ENCODE results near the gene AATK. TPM values are rescaled to one million over a fixed set of nuclear protein-coding genes. Genes with fewer than 3 reads are reported as not detected.

The AATK gene
- total and polyA plus RNA-seq, 2 of the 13 experiments (the other 11 are each of a cell fraction or from before 2014, with no cell fraction given): 2.9 to 8.4 TPM

DNA sequence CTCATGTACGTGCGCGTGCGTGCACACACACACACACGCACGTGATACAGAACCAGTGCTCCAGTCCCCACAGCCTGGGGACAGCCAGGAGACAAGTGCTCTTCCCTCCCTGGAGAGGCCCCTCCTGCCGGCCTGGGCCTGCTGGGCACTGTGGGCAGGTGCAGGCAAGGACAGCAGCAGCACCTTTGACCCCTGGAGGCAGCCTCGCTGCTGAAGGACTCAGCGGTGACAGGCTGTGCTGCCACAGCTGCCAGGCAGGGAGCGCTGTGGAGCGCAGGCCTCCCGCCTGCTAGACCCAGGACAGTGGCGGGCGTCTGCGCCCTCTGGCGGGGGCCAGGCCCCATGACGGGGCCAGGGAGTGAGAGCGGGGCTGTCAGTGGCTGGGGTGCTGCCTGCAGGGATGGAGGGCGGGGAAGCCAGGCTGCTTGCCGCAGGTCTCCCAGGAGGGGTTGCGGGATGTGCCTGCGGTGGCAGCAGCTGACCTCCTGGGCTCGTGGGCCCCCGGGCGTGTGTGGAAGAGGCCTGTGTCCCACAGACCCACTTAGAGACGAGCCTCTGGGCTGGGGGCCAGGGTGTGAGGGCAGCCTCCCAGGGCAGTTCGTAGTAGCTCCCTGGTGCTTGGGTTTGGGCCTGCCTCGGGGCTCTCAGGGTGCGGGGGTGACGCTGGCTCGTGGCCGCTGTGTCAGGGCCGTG is 64.3 kb downstream of the AATK start (continued):
- TF ChIP-seq, protein P1, sequence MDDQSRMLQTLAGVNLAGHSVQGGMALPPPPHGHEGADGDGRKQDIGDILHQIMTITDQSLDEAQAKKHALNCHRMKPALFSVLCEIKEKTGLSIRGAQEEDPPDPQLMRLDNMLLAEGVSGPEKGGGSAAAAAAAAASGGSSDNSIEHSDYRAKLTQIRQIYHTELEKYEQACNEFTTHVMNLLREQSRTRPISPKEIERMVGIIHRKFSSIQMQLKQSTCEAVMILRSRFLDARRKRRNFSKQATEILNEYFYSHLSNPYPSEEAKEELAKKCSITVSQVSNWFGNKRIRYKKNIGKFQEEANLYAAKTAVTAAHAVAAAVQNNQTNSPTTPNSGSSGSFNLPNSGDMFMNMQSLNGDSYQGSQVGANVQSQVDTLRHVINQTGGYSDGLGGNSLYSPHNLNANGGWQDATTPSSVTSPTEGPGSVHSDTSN (CRISPR knock-in tag; IDR thresholded peaks at IDR 0.05; ENCODE audit: borderline replicate concordance): 0 out of 2 replicates have a peak, but pooled peaks have one; percentile 38
- TF ChIP-seq, protein P2, sequence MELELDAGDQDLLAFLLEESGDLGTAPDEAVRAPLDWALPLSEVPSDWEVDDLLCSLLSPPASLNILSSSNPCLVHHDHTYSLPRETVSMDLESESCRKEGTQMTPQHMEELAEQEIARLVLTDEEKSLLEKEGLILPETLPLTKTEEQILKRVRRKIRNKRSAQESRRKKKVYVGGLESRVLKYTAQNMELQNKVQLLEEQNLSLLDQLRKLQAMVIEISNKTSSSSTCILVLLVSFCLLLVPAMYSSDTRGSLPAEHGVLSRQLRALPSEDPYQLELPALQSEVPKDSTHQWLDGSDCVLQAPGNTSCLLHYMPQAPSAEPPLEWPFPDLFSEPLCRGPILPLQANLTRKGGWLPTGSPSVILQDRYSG (CRISPR knock-in tag; IDR thresholded peaks at IDR 0.05): peak; percentile 59; the same call in 1 of the 2 replicates
- TF ChIP-seq NKX3-1 (CRISPR knock-in tag; IDR thresholded peaks at IDR 0.05) (no peak), ZNF777 (CRISPR knock-in tag; IDR thresholded peaks at IDR 0.05) (peak; percentile 78), FOXC1 (CRISPR knock-in tag; IDR thresholded peaks at IDR 0.05; ENCODE audit: borderline replicate concordance) (peak; percentile 82; the same call in 1 of the 2 replicates), ISL2 (CRISPR knock-in tag; IDR thresholded peaks at IDR 0.05) (peak; percentile 91), ZNF550 (CRISPR knock-in tag; IDR thresholded peaks at IDR 0.05; ENCODE audit: borderline replicate concordance) (peak; percentile 98), ZC3H13 (CRISPR knock-in tag; IDR thresholded peaks at IDR 0.05) (peak; percentile 86), KDM3A (CRISPR knock-in tag; IDR thresholded peaks at IDR 0.05; ENCODE audit: low read depth) (peak; percentile 99), ZNF746 (CRISPR knock-in tag; IDR thresholded peaks at IDR 0.05) (no peak), IKZF1 (IDR thresholded peaks at IDR 0.05) (no peak), ZFP62 (CRISPR knock-in tag; IDR thresholded peaks at IDR 0.05) (no peak; the same call in 1 of the 2 replicates), ZNF557 (CRISPR knock-in tag; IDR thresholded peaks at IDR 0.05) (peak; percentile 86; the same call in 1 of the 2 replicates), RFX5 (IDR thresholded peaks at IDR 0.05; ENCODE audit: low read depth, low read length) (peak; percentile 50; the same call in 1 of the 2 replicates), ZNF20 (CRISPR knock-in tag; IDR thresholded peaks at IDR 0.05) (no peak), CBFB (CRISPR knock-in tag; IDR thresholded peaks at IDR 0.05) (peak; percentile 93)
- TF ChIP-seq, protein P3, sequence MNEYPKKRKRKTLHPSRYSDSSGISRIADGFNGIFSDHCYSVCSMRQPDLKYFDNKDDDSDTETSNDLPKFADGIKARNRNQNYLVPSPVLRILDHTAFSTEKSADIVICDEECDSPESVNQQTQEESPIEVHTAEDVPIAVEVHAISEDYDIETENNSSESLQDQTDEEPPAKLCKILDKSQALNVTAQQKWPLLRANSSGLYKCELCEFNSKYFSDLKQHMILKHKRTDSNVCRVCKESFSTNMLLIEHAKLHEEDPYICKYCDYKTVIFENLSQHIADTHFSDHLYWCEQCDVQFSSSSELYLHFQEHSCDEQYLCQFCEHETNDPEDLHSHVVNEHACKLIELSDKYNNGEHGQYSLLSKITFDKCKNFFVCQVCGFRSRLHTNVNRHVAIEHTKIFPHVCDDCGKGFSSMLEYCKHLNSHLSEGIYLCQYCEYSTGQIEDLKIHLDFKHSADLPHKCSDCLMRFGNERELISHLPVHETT (CRISPR knock-in tag; conservative IDR thresholded peaks at IDR 0.05): no peak; the same call in 1 of the 2 replicates
- TF ChIP-seq, protein P4, sequence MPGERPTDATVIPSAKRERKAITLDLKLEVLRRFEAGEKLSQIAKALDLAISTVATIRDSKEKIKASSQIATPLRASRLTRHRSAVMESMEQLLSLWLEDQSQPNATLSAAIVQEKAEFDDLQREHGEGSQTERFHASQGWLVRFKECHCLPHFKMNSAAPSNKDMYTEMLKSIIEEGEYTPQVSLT (CRISPR knock-in tag; IDR thresholded peaks at IDR 0.05; ENCODE audit: borderline replicate concordance, low read depth): no peak
- TF ChIP-seq, protein P5, sequence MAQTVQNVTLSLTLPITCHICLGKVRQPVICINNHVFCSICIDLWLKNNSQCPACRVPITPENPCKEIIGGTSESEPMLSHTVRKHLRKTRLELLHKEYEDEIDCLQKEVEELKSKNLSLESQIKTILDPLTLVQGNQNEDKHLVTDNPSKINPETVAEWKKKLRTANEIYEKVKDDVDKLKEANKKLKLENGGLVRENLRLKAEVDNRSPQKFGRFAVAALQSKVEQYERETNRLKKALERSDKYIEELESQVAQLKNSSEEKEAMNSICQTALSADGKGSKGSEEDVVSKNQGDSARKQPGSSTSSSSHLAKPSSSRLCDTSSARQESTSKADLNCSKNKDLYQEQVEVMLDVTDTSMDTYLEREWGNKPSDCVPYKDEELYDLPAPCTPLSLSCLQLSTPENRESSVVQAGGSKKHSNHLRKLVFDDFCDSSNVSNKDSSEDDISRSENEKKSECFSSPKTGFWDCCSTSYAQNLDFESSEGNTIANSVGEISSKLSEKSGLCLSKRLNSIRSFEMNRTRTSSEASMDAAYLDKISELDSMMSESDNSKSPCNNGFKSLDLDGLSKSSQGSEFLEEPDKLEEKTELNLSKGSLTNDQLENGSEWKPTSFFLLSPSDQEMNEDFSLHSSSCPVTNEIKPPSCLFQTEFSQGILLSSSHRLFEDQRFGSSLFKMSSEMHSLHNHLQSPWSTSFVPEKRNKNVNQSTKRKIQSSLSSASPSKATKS (CRISPR knock-in tag; IDR thresholded peaks at IDR 0.05): no peak
- TF ChIP-seq, protein P6, sequence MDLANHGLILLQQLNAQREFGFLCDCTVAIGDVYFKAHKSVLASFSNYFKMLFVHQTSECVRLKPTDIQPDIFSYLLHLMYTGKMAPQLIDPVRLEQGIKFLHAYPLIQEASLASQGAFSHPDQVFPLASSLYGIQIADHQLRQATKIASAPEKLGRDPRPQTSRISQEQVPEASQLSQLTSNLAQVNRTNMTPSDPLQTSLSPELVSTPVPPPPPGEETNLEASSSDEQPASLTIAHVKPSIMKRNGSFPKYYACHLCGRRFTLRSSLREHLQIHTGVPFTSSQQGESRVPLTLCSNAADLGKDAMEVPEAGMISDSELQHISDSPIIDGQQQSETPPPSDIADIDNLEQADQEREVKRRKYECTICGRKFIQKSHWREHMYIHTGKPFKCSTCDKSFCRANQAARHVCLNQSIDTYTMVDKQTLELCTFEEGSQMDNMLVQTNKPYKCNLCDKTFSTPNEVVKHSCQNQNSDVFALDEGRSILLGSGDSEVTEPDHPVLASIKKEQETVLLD (CRISPR knock-in tag; IDR thresholded peaks at IDR 0.05; ENCODE audit: low read depth): peak; percentile 25; the same call in 1 of the 2 replicates
- TF ChIP-seq, protein P7, sequence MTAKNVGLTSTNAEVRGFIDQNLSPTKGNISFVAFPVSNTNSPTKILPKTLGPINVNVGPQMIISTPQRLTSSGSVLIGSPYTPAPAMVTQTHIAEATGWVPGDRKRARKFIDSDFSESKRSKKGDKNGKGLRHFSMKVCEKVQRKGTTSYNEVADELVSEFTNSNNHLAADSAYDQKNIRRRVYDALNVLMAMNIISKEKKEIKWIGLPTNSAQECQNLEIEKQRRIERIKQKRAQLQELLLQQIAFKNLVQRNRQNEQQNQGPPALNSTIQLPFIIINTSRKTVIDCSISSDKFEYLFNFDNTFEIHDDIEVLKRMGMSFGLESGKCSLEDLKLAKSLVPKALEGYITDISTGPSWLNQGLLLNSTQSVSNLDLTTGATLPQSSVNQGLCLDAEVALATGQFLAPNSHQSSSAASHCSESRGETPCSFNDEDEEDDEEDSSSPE (CRISPR knock-in tag; IDR thresholded peaks at IDR 0.05): peak; percentile 87

All from HepG2 (cell line).